GM18498 (cell line): ENCODE measurements around the gene CACNG3.

Experiments used
- ATAC-seq: cut with Tn5 transposase; IDR thresholded peaks from one replicate; pipeline ENCODE4 v1.9.1; 2021; ENCODE audit warnings: mild to moderate bottlenecking, moderate library complexity; ENCODE audit not compliant: unreplicated experiment

CACNG3 gene

DNA sequence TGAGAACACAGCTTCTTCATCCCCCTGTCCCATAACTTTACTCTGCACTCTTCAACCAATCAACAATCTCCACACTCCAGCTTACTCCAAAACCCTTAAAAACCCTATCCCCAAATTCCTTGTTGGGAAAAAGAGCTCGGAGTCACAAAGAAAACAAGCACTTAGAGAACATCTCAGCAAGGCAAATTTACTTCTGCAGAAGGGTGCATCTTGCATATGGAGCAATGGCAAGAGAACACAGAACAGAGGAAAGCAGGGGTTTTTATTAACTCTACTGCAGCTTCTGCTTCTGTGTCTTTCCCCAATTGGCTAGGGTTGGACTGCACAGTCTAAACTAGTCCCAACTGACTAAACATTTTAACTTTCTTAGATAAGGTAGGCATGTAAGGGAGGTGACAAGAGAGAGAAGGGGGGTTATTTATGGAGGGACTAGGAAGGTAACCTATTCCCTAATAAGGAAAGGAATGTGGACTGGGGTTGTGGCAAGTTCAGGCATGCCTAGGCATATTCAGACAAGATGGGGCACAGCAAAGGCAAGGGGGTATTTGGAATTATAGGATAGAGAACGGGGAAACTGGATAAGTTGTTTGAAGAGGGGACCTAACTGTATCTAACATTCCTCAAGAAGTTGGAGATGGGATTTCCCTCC is 125.5 kb downstream of the CACNG3 start:
- ATAC-seq, result no peak

DNA sequence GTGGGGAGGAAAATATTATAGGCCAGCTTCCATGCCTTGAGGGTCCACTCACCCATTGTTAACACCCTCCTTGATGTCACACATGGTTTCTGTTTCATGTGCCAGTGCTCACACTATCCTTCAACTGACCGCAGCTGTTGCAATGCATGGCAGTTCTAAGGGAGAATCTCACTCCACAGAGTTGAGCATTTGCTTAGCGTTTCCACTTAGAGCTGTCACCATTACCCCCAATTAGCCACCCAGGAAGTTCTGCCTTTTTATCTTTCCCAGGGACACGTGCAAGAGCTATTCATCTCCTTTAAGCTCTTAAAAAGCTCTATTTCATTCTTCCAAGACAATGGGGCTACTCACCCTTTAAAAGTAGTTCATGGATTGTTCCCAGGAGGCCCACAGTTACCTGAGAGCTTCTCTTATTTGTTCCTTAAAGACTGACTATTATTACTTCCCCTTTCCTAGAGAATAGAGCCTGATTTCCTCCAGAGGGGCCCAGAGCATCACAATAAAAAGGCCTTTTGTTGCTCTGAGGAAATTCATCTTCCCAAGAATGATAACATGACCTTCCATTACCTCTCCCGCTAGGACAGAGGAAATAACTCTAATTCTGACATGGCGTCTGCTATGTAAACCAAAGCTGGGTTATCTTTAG is 126.8 kb downstream of the CACNG3 start:
- ATAC-seq, result no peak

GRCh38 chr16:24394341-24394740 is 138.2 kb downstream of the CACNG3 start:
- no peak for ATAC-seq

GRCh38 chr16:24396350-24397271 is 140.5 kb downstream of the CACNG3 start:
- ATAC-seq, result no peak

GRCh38 chr16:24409045-24409444 is 152.9 kb downstream of the CACNG3 start:
- no peak for ATAC-seq
